CD4-positive, CD25-positive, alpha-beta regulatory T cell (primary cell): ENCODE measurements around the gene RPN1. TPM values are rescaled to one million over a fixed set of nuclear protein-coding genes. Genes with fewer than 3 reads are reported as not detected.

Experiments used
- ATAC-seq, 2 donors: fragments of 150-1000 bp; cut with Tn5 transposase; one replicate each; pipeline ENCODE4 v1.10.0; 2021; ENCODE audit warnings: low read depth in 2 of 2, moderate number of reproducible peaks in 2 of 2, moderate library complexity in 1 of 2
- DNase-seq, 3 donors: peaks; one replicate each; pipeline versions ENCODE4 v3.0.0 to v3.0.0-alpha.2; 2012 to 2022; ENCODE audit warnings: mixed read lengths in 1 of 3
- H3K27ac ChIP-seq: one replicate; pipeline ENCODE4 v1.7.0; 2013; ENCODE audit warnings: mild to moderate bottlenecking, low read length; ENCODE audit not compliant: insufficient read depth, poor library complexity, severe bottlenecking
- H3K27me3 ChIP-seq: one replicate; pipeline ENCODE4 v1.7.0; 2013; ENCODE audit warnings: low read length; ENCODE audit not compliant: control insufficient read depth, insufficient read depth
- H3K36me3 ChIP-seq: one replicate; pipeline ENCODE4 v1.7.0; 2013; ENCODE audit warnings: mild to moderate bottlenecking, low read length, moderate library complexity; ENCODE audit not compliant: control insufficient read depth, insufficient read depth
- H3K4me1 ChIP-seq: 2 replicates; pipeline ENCODE4 v1.7.0; 2013; ENCODE audit warnings: mild to moderate bottlenecking, low read length; ENCODE audit not compliant: insufficient read depth, control insufficient read depth, poor library complexity, severe bottlenecking
- H3K4me3 ChIP-seq: one replicate; pipeline ENCODE4 v1.7.0; 2013; ENCODE audit warnings: low read depth, mild to moderate bottlenecking, low read length, moderate library complexity
- H3K9me3 ChIP-seq, 2 experiments: 1 replicate in 1 of 2; 2 replicates in 1 of 2; pipeline ENCODE4 v1.7.0; 2013; ENCODE audit warnings: low read length in 2 of 2, mild to moderate bottlenecking in 1 of 2, moderate library complexity in 1 of 2; ENCODE audit not compliant: control insufficient read depth in 2 of 2
- H3K27ac Mint-ChIP-seq, 3 donors: one replicate each; pipeline ENCODE4 v1.8.0; 2020 to 2022; ENCODE audit warnings: mild to moderate bottlenecking in 3 of 3, mixed read lengths in 3 of 3, moderate library complexity in 2 of 3
- H3K27me3 Mint-ChIP-seq: one replicate; pipeline ENCODE4 v1.8.0; 2022; ENCODE audit warnings: mild to moderate bottlenecking, mixed read lengths
- H3K36me3 Mint-ChIP-seq: one replicate; pipeline ENCODE4 v1.8.0; 2020; ENCODE audit warnings: mixed read lengths
- H3K4me1 Mint-ChIP-seq, 4 donors: one replicate each; pipeline ENCODE4 v1.8.0; 2020 to 2022; ENCODE audit warnings: mixed read lengths in 4 of 4, mild to moderate bottlenecking in 1 of 4
- H3K4me3 Mint-ChIP-seq, 4 donors: one replicate each; pipeline ENCODE4 v1.8.0; 2020 to 2022; ENCODE audit warnings: mild to moderate bottlenecking in 4 of 4, mixed read lengths in 4 of 4, moderate library complexity in 3 of 4
- H3K9me3 Mint-ChIP-seq, 7 donors: one replicate each; pipeline ENCODE4 v1.8.0; 2020 to 2022; ENCODE audit warnings: mixed read lengths in 7 of 7, mild to moderate bottlenecking in 3 of 7, moderate library complexity in 2 of 7
- polyA plus RNA-seq, 4 donors: library from polyadenylated mRNA; unstranded; fragments of 300-500 nt; fragmentation: Illumina TruSeq; gene quantifications; one replicate each; pipeline ENCODE4 v1.2.3, GENCODE V29; 2021
- total RNA-seq: library from RNA; stranded (reverse); gene quantifications from one replicate; pipeline ENCODE4 v1.2.3, GENCODE V29; 2022

Gene RPN1
- total and polyA plus RNA-seq, 5 donors from 2014 or later: 94.4 to 283 (median 248) TPM

- Mint-ChIP-seq H3K4me1 (peaks cover 10 to 59% (median 29%) of the 10 kb centered on the region in 4 donors), H3K9me3 (peaks cover 0 to 1% (median 0%) of the 10 kb centered on the region in 7 donors), H3K4me3 (peak overlapping the region; percentile 8 to 90 (median 46)), H3K27ac (peak overlapping the region in 1 of 3 donors; percentile 76), H3K36me3 (peaks cover 9% of the 10 kb centered on the region), H3K27me3 (no peaks in the 10 kb centered on the region)
- Histone ChIP-seq H3K4me3 (peak overlapping the region; percentile 7), H3K36me3 (peaks cover 18% of the 10 kb centered on the region), H3K4me1 (peaks cover 27% of the 10 kb centered on the region), H3K27me3 (no peaks in the 10 kb centered on the region), H3K9me3 (no peaks in the 10 kb centered on the region), H3K27ac (no peak overlapping the region)
- DNase-seq (no peak), ATAC-seq (no peak)
Measured at GRCh38 chr3:128647307-128647706, 3.3 kb downstream of the RPN1 start.

GRCh38 chr3:128634075-128634611 lies 16.5 kb downstream of the RPN1 start:
- DNase-seq: no peak
- no peak for ATAC-seq

DNA sequence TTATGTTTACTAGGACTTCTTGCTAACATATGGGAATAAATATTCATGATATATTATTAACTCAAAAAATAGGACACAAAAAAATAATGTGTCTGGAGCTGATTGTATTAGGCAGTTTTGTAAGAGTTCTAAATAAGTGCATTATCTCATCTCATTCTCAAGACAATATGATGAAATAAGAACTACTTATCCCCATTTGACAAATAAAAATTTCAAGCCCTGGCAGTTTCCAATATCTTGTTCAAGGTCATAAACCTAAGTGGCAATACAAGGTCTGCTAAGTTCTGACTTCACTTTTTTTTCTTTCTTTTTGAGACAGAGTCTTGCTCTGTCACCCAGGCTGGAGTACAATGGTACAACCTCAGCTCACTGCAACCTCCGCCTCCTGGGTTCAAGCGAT lies 18.3 kb downstream of the RPN1 start:
- H3K9me3 Mint-ChIP-seq: no peaks in the 10 kb centered on the region
- H3K36me3 ChIP-seq: peaks cover 62% of the 10 kb centered on the region
- H3K36me3 Mint-ChIP-seq: peaks cover 23% of the 10 kb centered on the region
- H3K27ac Mint-ChIP-seq: peak overlapping the region in 1 of 3 donors; percentile 29
- no peak overlapping the region for H3K27ac ChIP-seq
- DNase-seq (no peak), ATAC-seq (no peak)
- H3K4me1 Mint-ChIP-seq: peaks cover 6 to 12% (median 10%) of the 10 kb centered on the region in 4 donors
- H3K4me3 ChIP-seq: no peak overlapping the region
- H3K4me1 ChIP-seq: no peaks in the 10 kb centered on the region
- H3K9me3 ChIP-seq: no peaks in the 10 kb centered on the region
- no peak overlapping the region for H3K4me3 Mint-ChIP-seq
- no peaks in the 10 kb centered on the region for H3K27me3 ChIP-seq
- H3K27me3 Mint-ChIP-seq: no peaks in the 10 kb centered on the region

More at GRCh38 chr3:128634075-128634611, 16.5 kb downstream of the RPN1 start:
- Mint-ChIP-seq H3K4me3 (no peak overlapping the region), H3K4me1 (peaks cover 13 to 20% (median 18%) of the 10 kb centered on the region in 4 donors), H3K36me3 (peaks cover 27% of the 10 kb centered on the region), H3K27me3 (no peaks in the 10 kb centered on the region), H3K27ac (peak overlapping the region in 1 of 3 donors; percentile 16), H3K9me3 (no peaks in the 10 kb centered on the region)
- Histone ChIP-seq H3K36me3 (peaks cover 62% of the 10 kb centered on the region), H3K4me3 (no peak overlapping the region), H3K27ac (no peak overlapping the region), H3K4me1 (no peaks in the 10 kb centered on the region), H3K9me3 (no peaks in the 10 kb centered on the region), H3K27me3 (no peaks in the 10 kb centered on the region)

GRCh38 chr3:128629936-128630335 lies 20.7 kb downstream of the RPN1 start:
- H3K36me3 ChIP-seq: peaks cover 73% of the 10 kb centered on the region
- DNase-seq (no peak), ATAC-seq (no peak)
- H3K27ac ChIP-seq: no peak overlapping the region
- H3K27me3 Mint-ChIP-seq: no peaks in the 10 kb centered on the region
- no peak overlapping the region for H3K4me3 ChIP-seq
- H3K27ac Mint-ChIP-seq: no peak overlapping the region
- no peak overlapping the region for H3K4me3 Mint-ChIP-seq
- no peaks in the 10 kb centered on the region for H3K4me1 ChIP-seq
- H3K9me3 ChIP-seq: no peaks in the 10 kb centered on the region
- peaks cover 36% of the 10 kb centered on the region for H3K36me3 Mint-ChIP-seq
- H3K9me3 Mint-ChIP-seq: no peaks in the 10 kb centered on the region
- H3K4me1 Mint-ChIP-seq: peaks cover 2 to 12% (median 11%) of the 10 kb centered on the region in 4 donors
- H3K27me3 ChIP-seq: no peaks in the 10 kb centered on the region

- no peak overlapping the region for H3K4me3 ChIP-seq
- H3K4me1 ChIP-seq: no peaks in the 10 kb centered on the region
- H3K4me3 Mint-ChIP-seq: peak overlapping the region in 1 of 4 donors; percentile 15
- peaks cover 0 to 2% (median 0%) of the 10 kb centered on the region in 7 donors for H3K9me3 Mint-ChIP-seq
- peaks cover 46% of the 10 kb centered on the region for H3K36me3 Mint-ChIP-seq
- peaks cover 5 to 11% (median 5%) of the 10 kb centered on the region in 4 donors for H3K4me1 Mint-ChIP-seq
- H3K27ac Mint-ChIP-seq: no peak overlapping the region
- ATAC-seq: no peak
- no peaks in the 10 kb centered on the region for H3K27me3 ChIP-seq
- H3K27ac ChIP-seq: no peak overlapping the region
- H3K27me3 Mint-ChIP-seq: no peaks in the 10 kb centered on the region
- no peaks in the 10 kb centered on the region for H3K9me3 ChIP-seq
- peaks cover 87% of the 10 kb centered on the region for H3K36me3 ChIP-seq
- DNase-seq: no peak
Measured at GRCh38 chr3:128625409-128625945, 25.1 kb downstream of the RPN1 start.

DNA sequence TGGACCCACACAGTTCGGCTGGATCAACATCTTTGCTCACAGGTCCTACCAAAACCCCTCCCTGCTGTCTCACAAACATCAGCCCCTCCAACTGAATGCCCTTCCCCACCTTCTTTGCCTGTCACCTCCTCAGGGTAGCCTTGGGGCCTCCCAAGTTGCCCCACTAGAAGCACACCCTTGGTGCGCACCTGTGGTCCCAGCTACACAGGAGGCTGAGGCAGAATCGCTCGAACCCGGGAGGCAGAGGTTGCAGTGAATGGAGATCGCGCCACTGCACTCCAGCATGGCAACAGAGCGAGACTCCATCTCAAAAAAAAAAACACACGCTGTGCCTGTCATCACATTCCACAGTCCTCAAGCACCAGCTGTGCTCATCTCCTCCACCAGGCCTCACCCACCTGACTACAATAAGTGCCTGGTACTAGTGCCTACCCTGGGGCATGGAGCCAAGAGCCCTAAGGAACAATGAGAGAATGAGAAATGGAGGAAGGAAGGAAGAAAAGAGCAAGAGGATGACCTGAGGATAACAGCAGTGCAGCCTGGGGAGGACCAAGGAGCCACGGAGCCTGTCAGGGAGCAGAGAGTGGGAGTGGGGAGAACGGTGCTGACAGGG lies 26.0 kb downstream of the RPN1 start:
- Histone ChIP-seq H3K9me3 (no peaks in the 10 kb centered on the region), H3K36me3 (peaks cover 84% of the 10 kb centered on the region), H3K4me3 (no peak overlapping the region), H3K4me1 (peaks cover under 1% of the 10 kb centered on the region), H3K27me3 (no peaks in the 10 kb centered on the region), H3K27ac (no peak overlapping the region)
- peaks cover 7 to 9% (median 7%) of the 10 kb centered on the region in 4 donors for H3K4me1 Mint-ChIP-seq
- H3K27me3 Mint-ChIP-seq: no peaks in the 10 kb centered on the region
- ATAC-seq (no peak), DNase-seq (no peak)
- peak overlapping the region in 1 of 3 donors; percentile 66 for H3K27ac Mint-ChIP-seq
- H3K9me3 Mint-ChIP-seq: peaks cover 0 to 2% (median 0%) of the 10 kb centered on the region in 7 donors
- H3K4me3 Mint-ChIP-seq: peak overlapping the region in 1 of 4 donors; percentile 15
- peaks cover 44% of the 10 kb centered on the region for H3K36me3 Mint-ChIP-seq

- H3K4me1 Mint-ChIP-seq: peaks cover 12 to 18% (median 15%) of the 10 kb centered on the region in 4 donors
- peaks cover 0 to 2% (median 0%) of the 10 kb centered on the region in 7 donors for H3K9me3 Mint-ChIP-seq
- no peaks in the 10 kb centered on the region for H3K27me3 Mint-ChIP-seq
- peaks cover 8% of the 10 kb centered on the region for H3K4me1 ChIP-seq
- no peak overlapping the region for H3K4me3 Mint-ChIP-seq
- peak overlapping the region in 1 of 3 donors; percentile 43 for H3K27ac Mint-ChIP-seq
- no peaks in the 10 kb centered on the region for H3K9me3 ChIP-seq
- ATAC-seq (no peak), DNase-seq (no peak)
- no peak overlapping the region for H3K4me3 ChIP-seq
- no peak overlapping the region for H3K27ac ChIP-seq
- peaks cover 80% of the 10 kb centered on the region for H3K36me3 ChIP-seq
- H3K27me3 ChIP-seq: no peaks in the 10 kb centered on the region
- H3K36me3 Mint-ChIP-seq: peaks cover 40% of the 10 kb centered on the region
Measured at GRCh38 chr3:128623762-128624176, 26.8 kb downstream of the RPN1 start.
